GM12878 (cell line): ENCODE results near the gene TRAPPC6A. TPM values are rescaled to one million over a fixed set of nuclear protein-coding genes. Genes with fewer than 3 reads are reported as not detected.

ENCODE experiments used
- ASH2L ChIP-seq: fragments of 300-600, 200-600 bp; sonication (generic); IDR thresholded peaks from 2 replicates; pipeline ENCODE4 v1.6.1; 2017; ENCODE audit warnings: low read depth, mild to moderate bottlenecking, borderline replicate concordance
- BMI1 ChIP-seq: fragments of 450-650 bp; IDR thresholded peaks from 2 replicates; pipeline ENCODE4 v1.6.1; 2016; ENCODE audit warnings: mild to moderate bottlenecking, moderate library complexity, borderline replicate concordance
- BRCA1 ChIP-seq: IDR thresholded peaks from 2 replicates; pipeline ENCODE4 v1.6.1; 2011; ENCODE audit warnings: low read depth, low read length, improper control_type of control experiment
- CEBPB ChIP-seq, 2 experiments: fragments of 150-350 bp in 1 of 2; IDR thresholded peaks; 2 replicates each; pipeline ENCODE4 v1.6.1; 2012 to 2014; ENCODE audit warnings: low read depth in 2 of 2, low read length in 2 of 2, borderline replicate concordance in 1 of 2, inconsistent platforms in 1 of 2
- E4F1 ChIP-seq: fragments of 450-650 bp; IDR thresholded peaks from 2 replicates; pipeline ENCODE4 v1.6.1; 2018; ENCODE audit warnings: borderline replicate concordance, mild to moderate bottlenecking; ENCODE audit not compliant: partially characterized antibody
- EED ChIP-seq: sonication (generic); IDR thresholded peaks from 2 replicates; pipeline ENCODE4 v1.6.1; 2016; ENCODE audit warnings: antibody characterized with exemption, low read depth
- EGR1 ChIP-seq, 2 experiments: IDR thresholded peaks; 1 replicate in 1 of 2; 2 replicates in 1 of 2; pipeline ENCODE4 v1.6.1; 2011 to 2012; ENCODE audit warnings: low read depth in 2 of 2, low read length in 2 of 2, borderline replicate concordance in 1 of 2, mild to moderate bottlenecking in 1 of 2, moderate library complexity in 1 of 2
- IRF3 ChIP-seq: fragments of 450-650 bp; IDR thresholded peaks from 2 replicates; pipeline ENCODE4 v1.6.1; 2014; ENCODE audit warnings: mild to moderate bottlenecking
- MXI1 ChIP-seq: fragments of 150-350 bp; IDR thresholded peaks from 2 replicates; pipeline ENCODE4 v1.6.1; 2011; ENCODE audit warnings: low read depth, mild to moderate bottlenecking, inconsistent platforms, low read length, improper control_type of control experiment
- NBN ChIP-seq: fragments of 450-650 bp; IDR thresholded peaks from 2 replicates; pipeline ENCODE4 v1.6.1; 2016
- PKNOX1 ChIP-seq: fragments of 450-650 bp; IDR thresholded peaks from 2 replicates; pipeline ENCODE4 v1.6.1; 2016; ENCODE audit warnings: mild to moderate bottlenecking
- POLR2AphosphoS2 ChIP-seq: IDR thresholded peaks from 2 replicates; pipeline ENCODE4 v1.6.1; 2011; ENCODE audit warnings: low read depth, mild to moderate bottlenecking, low read length, improper control_type of control experiment, moderate library complexity
- RCOR1 ChIP-seq: conservative IDR thresholded peaks from 2 replicates; pipeline ENCODE4 v1.6.1; 2012; ENCODE audit warnings: low read depth, low read length, improper control_type of control experiment
- SREBF1 ChIP-seq: IDR thresholded peaks from 2 replicates; pipeline ENCODE4 v1.6.1; 2012; ENCODE audit warnings: mild to moderate bottlenecking, low read length
- STAT3 ChIP-seq: IDR thresholded peaks from 2 replicates; pipeline ENCODE4 v1.6.1; 2011; ENCODE audit warnings: low read depth, low read length, improper control_type of control experiment
- TAF1 ChIP-seq: IDR thresholded peaks from 2 replicates; pipeline ENCODE4 v1.6.1; 2011; ENCODE audit warnings: mild to moderate bottlenecking, low read depth, low read length, borderline replicate concordance
- TCF3 ChIP-seq: IDR thresholded peaks from 2 replicates; pipeline ENCODE4 v1.6.1; 2012; ENCODE audit warnings: low read depth, mild to moderate bottlenecking, low read length, borderline replicate concordance; ENCODE audit not compliant: insufficient read depth
- TCF7 ChIP-seq: IDR thresholded peaks from 2 replicates; pipeline ENCODE4 v1.6.1; 2014; ENCODE audit warnings: antibody characterized with exemption, borderline replicate concordance
- ZBED1 ChIP-seq: IDR thresholded peaks from 2 replicates; pipeline ENCODE4 v1.6.1; 2016; ENCODE audit warnings: borderline replicate concordance
- ZNF217 ChIP-seq: fragments of 450-650 bp; IDR thresholded peaks from 2 replicates; pipeline ENCODE4 v1.6.1; 2017; ENCODE audit warnings: antibody characterized with exemption, mild to moderate bottlenecking
- ZNF592 ChIP-seq: fragments of 450-650 bp; IDR thresholded peaks from 2 replicates; pipeline ENCODE4 v1.6.1; 2017; ENCODE audit warnings: mild to moderate bottlenecking, moderate library complexity
- polyA plus RNA-seq, 11 experiments: library from polyadenylated mRNA; depleted of rRNA in 4 of 11; unstranded in 6 of 11; stranded (reverse) in 5 of 11; fragments of >200 nt; fragmentation: Nextera tagmentation in 4 of 11; fragmentation: Illumina TruSeq in 1 of 11; extraction: Ambion mirVana in 4 of 11; extraction: Trizol in 1 of 11; gene quantifications; 1 replicate in 1 of 11; 2 replicates in 10 of 11; pipeline versions ENCODE4 v1.2.1 to v1.2.3, GENCODE V29; 2011 to 2016; ENCODE audit warnings: inconsistent platforms in 2 of 11, missing spikeins in 2 of 11, low read depth in 1 of 11
- total RNA-seq, 4 experiments: library from RNA; depleted of rRNA in 3 of 4; stranded (reverse); fragments of >200 nt in 3 of 4; fragmentation: Illumina TruSeq in 1 of 4; extraction: Trizol in 1 of 4; gene quantifications; 2 replicates each; pipeline versions ENCODE4 v1.2.1 to v1.2.3, GENCODE V29; 2013 to 2021

The TRAPPC6A gene
- total and polyA plus RNA-seq, 10 of the 15 experiments (the other 5 are each of a cell fraction or from before 2014, with no cell fraction given): 1.8 to 83.9 (median 35.8) TPM

GRCh38 chr19:45125975-45126493 lies 52.0 kb downstream of the TRAPPC6A start (continued):
- TF ChIP-seq EED: peak; percentile 32; the same call in 1 of the 2 replicates
- no peak for TF ChIP-seq SREBF1
- TF ChIP-seq BMI1: no peak
- no peak for TF ChIP-seq BRCA1
- no peak for TF ChIP-seq ZBED1
- no peak for TF ChIP-seq TCF3
- no peak for TF ChIP-seq TCF7
- no peak for TF ChIP-seq EGR1 (IDR thresholded peaks at IDR 0.05; ENCODE audit: borderline replicate concordance in 1 of 2, low read depth in 2 of 2, low read length in 2 of 2)
- TF ChIP-seq E4F1: no peak
- TF ChIP-seq RCOR1: no peak
- TF ChIP-seq POLR2AphosphoS2: no peak
- TF ChIP-seq MXI1: peak; percentile 67; the same call in 1 of the 2 replicates
- TF ChIP-seq TAF1: no peak
- no peak for TF ChIP-seq ZNF217
- no peak; the same call in 1 of the 2 replicates for TF ChIP-seq ZNF592
- no peak for TF ChIP-seq PKNOX1
- TF ChIP-seq NBN: peak; percentile 56; the same call in 1 of the 2 replicates
- TF ChIP-seq IRF3: no peak
- TF ChIP-seq ASH2L: no peak
- no peak for TF ChIP-seq CEBPB (IDR thresholded peaks at IDR 0.05; ENCODE audit: borderline replicate concordance in 1 of 2, low read depth in 2 of 2, low read length in 2 of 2)
- TF ChIP-seq STAT3: no peak
